NT2/D1 (cell line): ENCODE results near the gene NAV2.

Source experiments
- SUZ12 ChIP-seq: IDR thresholded peaks from 2 replicates; pipeline ENCODE4 v1.6.1; 2011; ENCODE audit not compliant: insufficient read length, insufficient read depth; ENCODE audit errors: extremely low read depth
- ZNF274 ChIP-seq: IDR thresholded peaks from 2 replicates; pipeline ENCODE4 v1.6.1; 2011; ENCODE audit warnings: mild to moderate bottlenecking, low read depth, low read length

DNA sequence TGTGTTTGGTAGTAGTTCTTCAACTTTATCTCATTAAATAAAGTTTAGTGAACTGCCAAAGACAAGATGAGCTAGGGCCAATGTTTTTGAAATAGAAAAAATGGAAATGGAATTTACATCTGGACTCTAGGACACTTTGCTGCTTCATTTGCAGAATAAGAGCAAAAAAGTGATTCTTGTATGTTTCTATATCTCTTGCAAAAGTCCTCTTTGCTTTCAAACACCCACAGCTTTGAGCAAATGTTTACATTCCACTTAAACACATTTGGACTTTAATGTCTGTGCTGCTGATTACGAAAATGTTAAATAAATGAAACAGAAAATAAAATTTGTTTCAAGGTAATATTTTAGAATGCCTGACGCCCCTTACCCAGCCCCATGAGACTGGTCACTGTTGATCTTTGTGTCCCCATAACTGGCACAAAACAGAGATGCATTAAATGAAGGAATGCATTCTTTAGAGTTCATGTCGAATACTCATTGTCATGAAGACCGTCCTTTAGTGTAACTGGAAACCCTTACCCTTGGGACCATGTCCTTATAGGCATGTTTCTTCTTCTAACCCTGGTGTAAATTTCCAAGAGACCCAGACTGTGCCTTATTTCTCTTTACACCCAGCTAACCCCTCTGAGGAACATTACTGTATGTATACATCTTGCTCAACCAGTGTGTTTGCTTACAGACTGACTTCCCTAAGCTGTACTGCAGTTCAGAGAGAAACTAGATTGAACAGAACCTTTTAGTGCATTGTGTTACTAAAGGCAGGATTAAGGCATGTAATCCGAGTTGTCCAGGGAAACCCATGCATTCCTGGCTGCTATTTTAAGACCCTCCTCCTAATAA lies 199.7 kb downstream of the NAV2 start:
- TF ChIP-seq ZNF274 (no peak), SUZ12 (no peak)
